GM19239 (cell line): ENCODE measurements around the gene ANO7.

Experiments
- DNase-seq: peaks from one replicate; pipeline ENCODE4 v3.0.0; 2011; ENCODE audit warnings: low spot score; ENCODE audit not compliant: insufficient read length
- FAIRE-seq: peaks from 2 replicates; lab custom pipeline; 2011; peaks lifted over from hg19 to GRCh38; lab: Jason Lieb, UNC

The ANO7 gene

DNA sequence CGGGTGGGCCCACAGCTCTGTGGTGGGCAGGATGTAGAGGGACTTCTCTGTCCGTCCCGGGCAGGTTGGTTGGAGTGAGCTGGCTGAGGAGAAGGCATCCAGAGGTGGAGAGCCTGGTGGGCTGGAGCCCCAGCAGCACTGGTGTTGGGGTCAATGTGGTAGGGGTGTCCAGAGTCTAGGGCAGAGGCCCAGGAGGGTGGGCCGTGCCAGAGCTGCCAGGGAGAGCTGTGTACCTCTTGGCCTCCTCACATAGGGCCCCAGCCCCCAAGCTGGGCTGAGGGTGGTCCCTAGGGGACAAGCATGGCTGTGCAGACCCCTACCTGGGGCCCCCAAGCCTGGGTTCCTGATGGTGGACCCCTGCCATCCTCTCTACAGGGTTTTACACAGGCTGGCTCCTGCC, 16.0 kb downstream of the ANO7 start:
- FAIRE-seq (no peak), DNase-seq (no peak)

DNA sequence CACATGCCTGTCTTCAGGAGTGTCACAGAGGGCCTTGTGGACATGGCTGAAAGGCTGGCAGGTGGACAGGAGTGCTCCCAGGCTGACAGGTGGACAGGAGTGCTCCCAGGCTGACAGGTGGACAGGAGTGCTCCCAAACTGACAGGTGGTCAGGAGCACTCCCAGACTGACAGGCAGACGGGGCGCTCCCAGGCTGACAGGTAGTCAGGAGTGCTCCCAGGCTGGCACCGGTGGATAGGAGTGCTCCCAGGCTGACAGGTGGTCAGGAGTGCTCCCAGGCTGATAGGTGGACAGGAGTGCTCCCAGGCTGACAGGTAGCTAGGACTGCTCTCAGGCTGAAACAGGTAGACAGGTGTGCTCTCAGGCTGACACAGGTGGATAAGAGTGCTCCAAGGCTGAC, 16.6 kb downstream of the ANO7 start:
- FAIRE-seq (no peak), DNase-seq (no peak)

DNA sequence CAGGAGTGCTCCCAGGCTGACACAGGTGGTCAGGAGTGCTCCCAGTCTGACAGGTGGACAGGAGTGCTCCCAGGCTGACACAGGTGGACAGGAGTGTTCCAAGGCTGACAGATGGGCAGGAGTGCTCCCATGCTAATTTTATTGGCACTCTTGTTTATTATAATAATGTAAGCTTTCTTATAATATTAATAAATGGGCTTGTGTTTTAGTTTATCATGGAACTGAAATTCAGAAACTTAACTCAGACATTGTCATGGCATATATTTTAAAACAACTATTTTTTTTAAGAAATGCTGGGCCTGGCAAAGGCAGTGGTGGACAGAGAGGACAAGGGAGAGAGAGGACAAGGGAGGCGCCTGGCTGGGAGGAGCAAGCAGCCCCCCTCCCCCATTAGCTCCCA, 18.7 kb downstream of the ANO7 start:
- FAIRE-seq (no peak), DNase-seq (no peak)

DNA sequence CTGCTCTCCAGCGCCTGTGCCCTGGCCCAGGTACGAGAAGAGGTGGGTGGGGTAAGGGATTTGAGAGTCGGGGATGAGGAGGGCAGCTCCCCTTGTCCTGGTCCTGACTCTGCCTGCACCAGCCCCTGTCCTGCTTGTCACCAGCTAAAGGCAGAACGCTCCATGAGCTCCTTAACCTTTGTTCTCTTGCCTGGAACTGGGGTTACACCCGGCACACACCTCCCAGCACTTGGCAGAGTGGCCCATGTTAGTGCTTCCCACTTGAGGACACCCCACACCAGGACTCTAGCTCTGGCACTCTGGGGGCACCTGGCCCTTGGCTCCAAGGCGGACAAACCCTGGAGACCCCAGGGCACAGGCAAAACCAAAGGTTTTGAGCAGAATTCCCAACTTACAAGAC, 19.2 kb downstream of the ANO7 start:
- DNase-seq (no peak), FAIRE-seq (no peak)

- FAIRE-seq, result no peak
- DNase-seq, result no peak
Measured at GRCh38 chr2:241208058-241208457, 19.6 kb downstream of the ANO7 start.

- FAIRE-seq, result no peak
Measured at GRCh38 chr2:241209271-241209670, 20.8 kb downstream of the ANO7 start.

GRCh38 chr2:241211276-241211675, 22.8 kb downstream of the ANO7 start:
- no peak for FAIRE-seq
- DNase-seq, result no peak

More at GRCh38 chr2:241209271-241209670, 20.8 kb downstream of the ANO7 start:
- no peak for DNase-seq

DNA sequence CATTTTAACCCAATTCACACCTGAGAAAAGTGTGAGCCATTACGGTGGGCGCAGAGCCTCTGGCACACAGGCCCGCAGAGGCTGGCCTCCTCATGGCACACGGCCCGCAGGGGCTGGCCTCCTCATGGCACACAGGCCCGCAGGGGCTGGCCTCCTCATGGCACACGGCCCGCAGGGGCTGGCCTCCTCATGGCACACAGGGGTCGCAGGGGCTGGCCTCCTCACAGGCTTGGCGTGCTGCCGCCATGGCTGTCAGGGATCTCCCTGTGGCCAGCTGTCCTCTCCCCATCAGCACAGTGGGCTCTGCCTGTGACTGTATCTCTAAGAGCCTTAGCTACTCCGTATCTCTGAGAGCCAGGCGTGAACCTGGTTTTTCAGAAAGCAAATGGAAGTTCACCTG, 24.6 kb downstream of the ANO7 start:
- no peak for DNase-seq
- no peak for FAIRE-seq

DNA sequence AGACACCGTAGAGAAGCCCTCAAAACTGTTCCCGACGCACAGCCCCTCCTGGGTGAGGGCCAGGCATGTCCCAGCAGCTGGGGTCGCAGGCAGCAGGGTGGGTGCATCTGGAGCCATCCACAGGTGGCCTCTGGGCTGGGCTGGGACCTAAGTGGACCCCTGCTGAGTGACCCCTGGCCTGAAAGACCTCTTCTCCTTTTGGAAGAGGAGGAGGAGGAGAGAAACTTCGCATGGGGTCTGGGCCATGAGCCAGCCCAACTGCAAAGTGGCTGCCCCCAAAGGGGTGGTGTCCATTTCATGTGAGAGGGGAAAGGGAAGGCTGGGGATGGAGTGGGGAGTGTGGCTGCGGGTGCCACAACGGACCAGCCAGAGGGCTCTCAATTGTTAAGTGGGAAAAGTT, 25.1 kb downstream of the ANO7 start:
- DNase-seq, result no peak
- no peak for FAIRE-seq

DNA sequence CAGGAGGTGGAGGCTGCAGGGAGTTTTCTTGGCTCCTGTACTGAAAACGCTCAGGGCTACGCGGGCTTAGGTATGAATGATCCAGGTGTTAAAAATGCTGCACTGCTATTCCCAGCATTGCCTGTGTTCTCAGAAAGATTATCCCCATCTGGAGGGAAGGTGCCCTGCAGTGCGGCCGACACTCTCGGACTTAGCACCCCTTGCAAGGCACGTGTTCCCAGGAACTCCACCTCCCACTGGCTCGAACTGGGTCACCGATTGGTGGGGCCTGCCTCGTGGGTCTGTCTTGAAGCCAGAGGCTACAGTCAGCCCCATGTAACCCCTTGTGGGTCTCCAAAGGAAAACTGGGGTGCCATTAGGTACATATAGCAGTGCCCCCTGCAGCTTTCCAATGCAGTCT, 25.7 kb downstream of the ANO7 start:
- FAIRE-seq, result no peak
- DNase-seq, result no peak

DNA sequence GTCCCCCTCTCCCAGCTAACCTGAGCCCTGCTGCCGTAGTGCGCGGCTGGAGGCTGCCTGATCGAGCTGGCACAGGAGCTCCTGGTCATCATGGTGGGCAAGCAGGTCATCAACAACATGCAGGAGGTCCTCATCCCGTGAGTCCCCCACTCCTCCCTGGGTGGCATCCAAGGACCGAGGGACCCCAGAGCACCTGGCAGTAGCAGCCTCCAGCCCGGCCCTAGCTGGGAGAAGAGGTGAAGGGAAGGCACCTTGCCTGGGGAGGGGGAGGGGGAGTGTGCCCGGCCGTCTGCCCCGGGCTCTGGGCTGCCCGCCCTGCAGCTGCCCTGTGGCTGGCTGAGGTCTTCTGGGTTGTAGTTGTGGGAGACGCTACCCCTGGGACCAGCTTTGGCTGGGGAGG, 26.3 kb downstream of the ANO7 start:
- DNase-seq (no peak), FAIRE-seq (no peak)

- DNase-seq (no peak), FAIRE-seq (no peak)
Measured at GRCh38 chr2:241215421-241215820, 26.9 kb downstream of the ANO7 start.

DNA sequence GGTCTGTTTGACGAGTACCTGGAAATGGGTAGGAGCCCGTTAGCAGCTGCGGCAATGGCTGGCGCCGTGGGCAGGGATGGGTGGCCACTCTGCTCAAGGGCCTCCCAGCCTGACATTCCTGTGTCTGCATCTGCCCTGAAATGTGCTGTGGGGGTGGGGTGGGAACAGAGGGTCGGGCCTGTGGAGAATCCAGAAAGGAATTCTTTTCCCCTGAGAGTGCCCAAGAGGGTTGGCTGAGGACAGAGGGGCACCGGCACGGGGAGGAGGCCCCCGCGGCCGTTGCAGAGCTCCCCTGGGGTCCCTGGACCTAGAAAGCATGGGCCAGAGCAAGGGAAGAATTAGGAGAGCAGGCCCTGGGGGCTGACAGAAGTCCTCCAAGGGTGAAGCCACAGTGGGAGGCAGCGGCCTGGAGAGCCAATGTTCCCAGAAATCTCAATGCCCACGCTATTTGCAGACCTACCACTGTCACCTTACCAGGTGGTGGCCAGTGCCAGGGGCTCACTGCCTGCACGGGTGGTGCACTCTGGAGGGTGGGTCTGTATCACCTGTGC, 27.8 kb downstream of the ANO7 start:
- FAIRE-seq (no peak), DNase-seq (no peak)

DNA sequence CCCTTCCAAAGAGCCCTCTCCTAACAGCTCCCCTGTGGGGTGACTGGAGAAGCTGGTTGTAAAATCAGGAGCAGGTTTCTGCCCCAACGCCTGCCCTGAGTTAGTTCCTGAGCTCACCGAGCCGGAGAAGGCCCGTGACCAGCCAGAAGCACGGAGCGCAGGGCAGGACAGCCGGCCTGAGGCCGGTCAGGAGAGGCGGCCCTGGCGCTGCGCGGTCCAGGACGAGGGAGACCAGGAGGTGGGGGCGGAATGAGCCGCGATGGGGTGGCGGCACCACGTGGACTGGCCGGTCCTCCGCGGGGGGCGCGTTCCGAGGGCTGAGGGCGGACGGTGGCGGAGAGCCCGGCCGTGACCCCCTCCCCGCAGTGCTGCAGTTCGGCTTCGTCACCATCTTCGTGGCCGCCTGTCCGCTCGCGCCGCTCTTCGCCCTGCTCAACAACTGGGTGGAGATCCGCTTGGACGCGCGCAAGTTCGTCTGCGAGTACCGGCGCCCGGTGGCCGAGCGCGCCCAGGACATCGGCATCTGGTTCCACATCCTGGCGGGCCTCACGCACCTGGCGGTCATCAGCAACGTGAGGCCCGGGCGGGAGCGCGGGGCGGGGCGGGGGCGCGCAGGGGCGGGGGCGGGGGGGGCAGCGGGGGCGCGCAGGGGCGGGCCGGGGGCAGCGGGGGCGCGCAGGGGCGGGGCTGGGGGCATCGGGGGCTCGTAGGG, 29.0 kb downstream of the ANO7 start:
- DNase-seq (peak; percentile 95), FAIRE-seq (no peak)

DNA sequence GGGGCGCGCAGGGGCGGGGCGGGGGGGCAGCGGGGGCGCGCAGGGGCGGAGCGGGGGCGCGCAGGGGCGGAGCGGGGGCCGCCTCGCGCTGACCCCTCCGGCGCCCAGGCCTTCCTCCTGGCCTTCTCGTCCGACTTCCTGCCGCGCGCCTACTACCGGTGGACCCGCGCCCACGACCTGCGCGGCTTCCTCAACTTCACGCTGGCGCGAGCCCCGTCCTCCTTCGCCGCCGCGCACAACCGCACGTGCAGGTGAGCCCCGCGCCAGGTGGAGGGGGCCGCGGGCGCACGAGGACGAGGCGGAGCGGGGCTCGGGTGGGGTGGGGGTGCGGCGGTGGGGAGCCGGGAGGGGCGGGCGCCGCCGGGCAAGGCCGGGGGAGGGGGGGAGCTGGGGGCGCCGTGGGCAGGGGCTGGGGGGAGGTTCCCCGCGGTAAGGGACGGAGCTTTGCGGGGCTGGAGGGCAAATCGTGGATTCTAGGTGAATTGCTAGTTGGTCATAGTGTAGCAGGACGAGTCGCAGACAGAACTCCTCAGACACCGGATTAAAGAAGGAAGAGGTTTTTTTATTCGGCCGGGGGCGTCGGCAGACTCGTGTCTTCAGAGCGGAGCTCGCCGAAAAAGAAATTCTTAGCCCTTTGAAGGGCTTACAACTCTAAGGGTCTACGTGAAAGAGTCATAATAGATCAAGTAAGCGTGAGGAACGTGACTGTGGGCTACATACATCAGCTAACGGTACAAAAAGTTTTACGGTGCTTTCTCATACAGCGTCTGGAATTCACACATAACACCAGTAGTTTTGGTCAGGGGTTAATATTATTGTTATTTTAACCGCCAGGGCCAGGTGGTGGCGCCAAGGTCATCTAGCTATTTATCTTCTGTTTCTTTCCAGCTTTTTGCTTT, 29.9 kb downstream of the ANO7 start:
- DNase-seq (peak; percentile 69), FAIRE-seq (no peak)

GRCh38 chr2:241219030-241219382, 30.5 kb downstream of the ANO7 start:
- DNase-seq (no peak), FAIRE-seq (peak; percentile 66)

DNA sequence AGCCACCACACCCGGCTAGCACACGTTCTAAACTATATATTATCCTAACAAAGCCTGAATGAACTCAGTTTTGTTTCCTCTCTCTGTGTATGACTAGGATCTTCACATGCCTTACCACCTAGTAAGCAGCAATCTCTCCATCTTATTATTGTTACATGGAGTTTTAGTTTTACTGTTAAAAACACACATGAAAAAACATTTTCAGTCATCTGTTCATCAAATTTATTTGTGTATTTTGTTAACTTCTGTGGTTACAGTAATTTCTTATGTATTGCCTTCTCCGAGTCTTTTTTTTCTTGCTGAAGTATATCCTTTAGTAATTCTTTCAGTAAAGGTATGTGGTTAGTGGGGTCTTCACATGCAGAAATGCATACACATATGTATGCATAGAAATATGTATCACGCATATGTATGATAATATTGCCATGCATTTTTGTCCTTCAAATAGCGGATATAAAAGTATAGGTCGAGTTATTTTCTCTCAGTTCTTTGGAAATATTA, 31.4 kb downstream of the ANO7 start:
- no peak for DNase-seq
- FAIRE-seq, result no peak

DNA sequence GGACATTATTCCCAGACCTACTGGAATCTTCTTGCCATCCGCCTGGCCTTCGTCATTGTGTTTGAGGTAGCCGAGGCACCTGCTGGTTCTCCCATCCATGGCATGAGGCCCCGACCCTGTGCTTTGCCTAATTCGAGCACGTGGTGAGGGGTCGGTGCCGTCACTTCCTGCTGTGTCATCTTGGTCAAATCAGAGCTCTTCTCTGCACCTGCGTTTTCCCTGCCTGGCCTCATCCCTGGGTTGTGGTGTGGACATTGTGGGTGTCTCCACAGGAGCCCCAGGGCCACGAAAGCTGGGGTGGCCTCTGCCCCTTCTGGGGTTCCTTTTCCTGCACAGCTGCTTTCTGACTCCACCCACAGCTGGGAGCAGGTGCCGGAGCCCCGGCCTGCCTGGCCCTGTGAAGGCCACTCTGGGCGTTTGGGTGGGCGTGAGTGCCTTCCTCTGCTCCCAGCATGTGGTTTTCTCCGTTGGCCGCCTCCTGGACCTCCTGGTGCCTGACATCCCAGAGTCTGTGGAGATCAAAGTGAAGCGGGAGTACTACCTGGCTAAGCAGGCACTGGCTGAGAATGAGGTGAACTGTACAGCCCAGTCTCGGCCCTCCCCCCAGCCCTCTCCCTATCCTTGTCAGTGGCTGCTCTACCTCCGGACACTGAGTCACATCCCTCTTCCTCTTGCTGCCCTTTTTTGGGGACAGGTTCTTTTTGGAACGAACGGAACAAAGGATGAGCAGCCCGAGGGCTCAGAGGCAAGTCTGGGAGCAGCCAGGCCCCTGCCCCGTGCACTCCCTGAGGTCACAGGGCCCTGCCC, 34.9 kb downstream of the ANO7 start:
- DNase-seq (no peak), FAIRE-seq (no peak)

DNA sequence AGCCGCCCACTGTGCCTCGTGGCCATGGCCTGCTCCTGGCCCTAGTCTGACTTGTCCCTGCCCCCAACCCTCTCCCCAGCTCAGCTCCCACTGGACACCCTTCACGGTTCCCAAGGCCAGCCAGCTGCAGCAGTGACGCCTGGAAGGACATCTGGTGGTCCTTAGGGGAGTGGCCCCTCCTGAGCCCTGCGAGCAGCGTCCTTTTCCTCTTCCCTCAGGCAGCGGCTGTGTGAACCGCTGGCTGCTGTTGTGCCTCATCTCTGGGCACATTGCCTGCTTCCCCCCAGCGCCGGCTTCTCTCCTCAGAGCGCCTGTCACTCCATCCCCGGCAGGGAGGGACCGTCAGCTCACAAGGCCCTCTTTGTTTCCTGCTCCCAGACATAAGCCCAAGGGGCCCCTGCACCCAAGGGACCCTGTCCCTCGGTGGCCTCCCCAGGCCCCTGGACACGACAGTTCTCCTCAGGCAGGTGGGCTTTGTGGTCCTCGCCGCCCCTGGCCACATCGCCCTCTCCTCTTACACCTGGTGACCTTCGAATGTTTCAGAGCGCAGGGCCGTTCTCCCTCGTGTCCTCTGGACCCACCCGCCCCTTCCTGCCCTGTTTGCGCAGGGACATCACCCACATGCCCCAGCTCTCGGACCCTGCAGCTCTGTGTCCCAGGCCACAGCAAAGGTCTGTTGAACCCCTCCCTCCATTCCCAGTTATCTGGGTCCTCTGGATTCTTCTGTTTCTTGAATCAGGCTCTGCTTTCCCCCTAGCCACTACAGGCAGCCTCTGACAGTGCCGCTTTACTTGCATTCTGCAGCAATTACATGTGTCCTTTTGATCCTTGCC, 35.8 kb downstream of the ANO7 start:
- FAIRE-seq, result no peak

More for the DNA sequence above, 35.8 kb downstream of the ANO7 start:
- DNase-seq, result no peak
